Measurements from ENCODE around the gene TUBGCP3. TPM values are rescaled to one million over a fixed set of nuclear protein-coding genes. Genes with fewer than 3 reads are reported as not detected.

TUBGCP3 gene
- total RNA-seq, 1 experiment from 2014 or later: 47.4 TPM

GRCh38 chr13:112532837-112533745, 54.9 kb downstream of the TUBGCP3 start:
- H3K36me3 ChIP-seq (ENCODE audit: low read depth): no peaks in the 10 kb centered on the region
- no peak overlapping the region for H3K27ac ChIP-seq
- H3F3A ChIP-seq (ENCODE audit: insufficient read depth, low read depth): no peaks in the 10 kb centered on the region
- intact Hi-C loops (cut with micrococcal nuclease; ENCODE audit: unreplicated experiment): no loop called here
- H3K9me3 ChIP-seq (ENCODE audit: insufficient read depth, low read depth): no peaks in the 10 kb centered on the region
- no peak overlapping the region for H3K4me2 ChIP-seq
- DNase-seq: no peak
- ChIA-PET POLR2A (ENCODE audit: unreplicated experiment) (no interaction called here), CTCF (no interaction called here)
- H3K79me2 ChIP-seq (ENCODE audit: low read depth): no peaks in the 10 kb centered on the region
- no TSS peak for BruUV-seq (replicated peaks)
- H2AFZ ChIP-seq: no peak overlapping the region
- TF ChIP-seq, protein P1, sequence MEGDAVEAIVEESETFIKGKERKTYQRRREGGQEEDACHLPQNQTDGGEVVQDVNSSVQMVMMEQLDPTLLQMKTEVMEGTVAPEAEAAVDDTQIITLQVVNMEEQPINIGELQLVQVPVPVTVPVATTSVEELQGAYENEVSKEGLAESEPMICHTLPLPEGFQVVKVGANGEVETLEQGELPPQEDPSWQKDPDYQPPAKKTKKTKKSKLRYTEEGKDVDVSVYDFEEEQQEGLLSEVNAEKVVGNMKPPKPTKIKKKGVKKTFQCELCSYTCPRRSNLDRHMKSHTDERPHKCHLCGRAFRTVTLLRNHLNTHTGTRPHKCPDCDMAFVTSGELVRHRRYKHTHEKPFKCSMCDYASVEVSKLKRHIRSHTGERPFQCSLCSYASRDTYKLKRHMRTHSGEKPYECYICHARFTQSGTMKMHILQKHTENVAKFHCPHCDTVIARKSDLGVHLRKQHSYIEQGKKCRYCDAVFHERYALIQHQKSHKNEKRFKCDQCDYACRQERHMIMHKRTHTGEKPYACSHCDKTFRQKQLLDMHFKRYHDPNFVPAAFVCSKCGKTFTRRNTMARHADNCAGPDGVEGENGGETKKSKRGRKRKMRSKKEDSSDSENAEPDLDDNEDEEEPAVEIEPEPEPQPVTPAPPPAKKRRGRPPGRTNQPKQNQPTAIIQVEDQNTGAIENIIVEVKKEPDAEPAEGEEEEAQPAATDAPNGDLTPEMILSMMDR (conservative IDR thresholded peaks at IDR 0.05): no peak
- TF ChIP-seq EZH2 (IDR thresholded peaks at IDR 0.05; ENCODE audit: low read depth): no peak
- H4K20me1 ChIP-seq (ENCODE audit: insufficient read depth): no peaks in the 10 kb centered on the region
- H3K27me3 ChIP-seq (ENCODE audit: insufficient read depth, low read depth): no peaks in the 10 kb centered on the region
- no peak overlapping the region for H3K4me3 ChIP-seq
- H3K9me2 ChIP-seq (ENCODE audit: insufficient read depth): no peaks in the 10 kb centered on the region
- H3K4me1 ChIP-seq (replicated peaks; ENCODE audit: insufficient read depth): no peaks in the 10 kb centered on the region

DNA sequence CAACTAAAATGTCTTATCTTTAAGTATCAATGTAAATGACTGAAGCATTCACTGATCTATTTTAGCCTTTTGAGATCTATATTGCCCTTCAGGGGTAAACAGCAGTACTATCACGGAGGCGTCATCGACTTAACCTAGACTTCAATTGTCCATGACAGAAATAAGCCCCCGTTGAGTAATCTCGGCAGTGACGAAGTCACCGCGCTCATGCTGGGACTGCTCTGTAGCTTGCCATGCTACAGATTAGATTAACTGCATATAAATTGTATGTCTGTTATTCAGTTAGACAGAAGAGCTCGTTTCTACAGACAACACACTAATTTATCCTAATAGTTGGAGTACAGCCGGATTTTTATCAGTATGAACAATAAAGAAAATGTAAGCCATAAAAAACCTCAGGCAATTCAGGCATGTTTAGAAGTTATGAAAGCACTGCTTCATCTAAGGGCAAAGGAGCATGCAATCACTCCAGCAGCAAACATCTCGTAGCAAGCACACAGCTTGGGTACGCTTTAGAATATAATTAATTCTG, 56.6 kb downstream of the TUBGCP3 start:
- no peak overlapping the region for H3K4me3 ChIP-seq
- H3K27ac ChIP-seq: no peak overlapping the region
- H3K36me3 ChIP-seq (ENCODE audit: low read depth): no peaks in the 10 kb centered on the region
- H3K27me3 ChIP-seq (ENCODE audit: insufficient read depth, low read depth): no peaks in the 10 kb centered on the region
- no TSS peak for BruUV-seq (replicated peaks)
- H2AFZ ChIP-seq: no peak overlapping the region
- no peak for TF ChIP-seq EZH2 (IDR thresholded peaks at IDR 0.05; ENCODE audit: low read depth)
- TF ChIP-seq, protein P1 (conservative IDR thresholded peaks at IDR 0.05): no peak
- DNase-seq: no peak
- CTCF ChIA-PET: no interaction called here
- POLR2A ChIA-PET (ENCODE audit: unreplicated experiment): no interaction called here
- H3F3A ChIP-seq (ENCODE audit: insufficient read depth, low read depth): no peaks in the 10 kb centered on the region
- no peak overlapping the region for H3K4me2 ChIP-seq
- no peaks in the 10 kb centered on the region for H3K9me2 ChIP-seq (ENCODE audit: insufficient read depth)
- H4K20me1 ChIP-seq (ENCODE audit: insufficient read depth): no peaks in the 10 kb centered on the region
- no peaks in the 10 kb centered on the region for H3K9me3 ChIP-seq (ENCODE audit: insufficient read depth, low read depth)
- no peaks in the 10 kb centered on the region for H3K79me2 ChIP-seq (ENCODE audit: low read depth)
- intact Hi-C loops (cut with micrococcal nuclease; ENCODE audit: unreplicated experiment): no loop called here
- H3K4me1 ChIP-seq (replicated peaks; ENCODE audit: insufficient read depth): no peaks in the 10 kb centered on the region

DNA sequence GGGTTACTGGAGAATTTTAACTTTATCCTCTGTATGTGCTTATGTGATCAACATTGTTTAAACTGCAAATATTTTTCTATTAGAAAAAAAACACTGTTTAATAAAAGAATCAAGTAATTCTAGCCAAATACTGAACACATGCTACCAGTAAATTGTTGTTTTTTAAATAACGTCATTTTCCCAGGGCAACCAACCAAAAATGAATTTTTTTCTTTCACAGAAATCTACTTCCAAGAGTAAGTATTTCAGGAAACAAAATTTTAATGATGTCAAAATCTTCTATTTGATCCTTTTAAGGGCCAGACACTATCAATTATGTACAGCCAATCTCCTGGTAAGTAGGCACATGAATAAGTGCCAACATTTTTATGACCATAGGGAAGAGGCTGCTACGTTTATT, 57.1 kb downstream of the TUBGCP3 start:
- intact Hi-C loops (cut with micrococcal nuclease; ENCODE audit: unreplicated experiment): no loop called here
- Histone ChIP-seq H3K27me3 (ENCODE audit: insufficient read depth, low read depth) (no peaks in the 10 kb centered on the region), H3K4me3 (no peak overlapping the region), H4K20me1 (ENCODE audit: insufficient read depth) (no peaks in the 10 kb centered on the region), H3K4me2 (no peak overlapping the region), H3K9me2 (ENCODE audit: insufficient read depth) (no peaks in the 10 kb centered on the region), H3K9me3 (ENCODE audit: insufficient read depth, low read depth) (no peaks in the 10 kb centered on the region), H3K79me2 (ENCODE audit: low read depth) (no peaks in the 10 kb centered on the region), H2AFZ (no peak overlapping the region), H3K27ac (no peak overlapping the region), H3F3A (ENCODE audit: insufficient read depth, low read depth) (no peaks in the 10 kb centered on the region), H3K4me1 (replicated peaks; ENCODE audit: insufficient read depth) (no peaks in the 10 kb centered on the region), H3K36me3 (ENCODE audit: low read depth) (no peaks in the 10 kb centered on the region)
- DNase-seq: no peak
- no peak for TF ChIP-seq EZH2 (IDR thresholded peaks at IDR 0.05; ENCODE audit: low read depth)
- TF ChIP-seq, protein P1 (conservative IDR thresholded peaks at IDR 0.05): no peak
- ChIA-PET CTCF (no interaction called here), POLR2A (ENCODE audit: unreplicated experiment) (no interaction called here)
- no TSS peak for BruUV-seq (replicated peaks)

All from PC-9 (cell line).